SW 1271 (cell line): Measurements from ENCODE around the gene LEPROT.

ENCODE experiments used
- DNase-seq, 2 experiments: peaks; one replicate each; lab custom pipeline; 2025; lab: John Stamatoyannopoulos, UW

LEPROT gene

DNA sequence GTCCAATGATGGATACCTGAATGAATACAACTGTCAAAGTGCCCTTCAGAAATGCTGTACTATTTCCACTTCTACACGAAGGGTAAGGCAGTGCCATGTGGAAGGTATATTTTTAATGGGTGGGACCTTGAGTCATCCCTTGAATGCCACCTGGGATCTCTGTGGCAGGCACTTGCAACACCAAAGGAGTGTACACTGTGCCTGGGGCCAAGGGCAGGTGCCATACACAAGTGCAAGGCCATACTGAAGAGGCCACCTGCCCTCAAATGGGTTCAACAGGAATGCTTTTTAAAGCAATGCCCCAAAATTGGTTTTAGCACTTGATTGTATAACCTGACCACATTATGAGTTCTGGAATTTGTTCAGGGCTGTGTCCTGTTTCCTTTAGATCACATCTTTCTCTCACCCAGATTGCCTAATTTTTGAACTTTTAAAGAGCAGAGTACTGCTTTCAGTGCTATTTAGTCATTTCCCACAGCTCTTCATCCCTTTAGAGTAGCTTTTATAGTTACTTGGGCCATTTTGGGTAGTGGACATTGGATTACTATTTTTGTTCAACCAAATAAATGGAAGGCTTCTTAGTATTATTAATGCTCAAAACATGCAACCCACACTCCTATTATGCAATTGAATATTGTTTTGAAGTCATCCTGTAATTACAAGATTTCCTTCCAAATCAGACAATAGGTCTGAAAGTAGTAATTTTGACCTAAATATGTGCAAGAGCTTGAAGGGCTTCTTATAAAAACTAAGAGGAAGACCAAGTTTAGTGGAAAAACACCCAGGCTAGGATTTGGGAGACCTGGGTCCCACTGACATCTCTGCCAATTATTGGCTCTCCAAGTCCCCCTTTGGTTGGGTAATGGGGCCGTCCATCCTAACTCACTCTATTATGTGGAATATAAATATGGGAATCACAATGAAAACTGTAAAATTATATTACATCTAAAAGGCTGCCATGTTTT, 57.2 kb downstream of the LEPROT start:
- DNase-seq: no peak

- DNase-seq: no peak
These were observed 58.0 kb downstream of the LEPROT start for GRCh38 chr1:65478379-65479026.

DNA sequence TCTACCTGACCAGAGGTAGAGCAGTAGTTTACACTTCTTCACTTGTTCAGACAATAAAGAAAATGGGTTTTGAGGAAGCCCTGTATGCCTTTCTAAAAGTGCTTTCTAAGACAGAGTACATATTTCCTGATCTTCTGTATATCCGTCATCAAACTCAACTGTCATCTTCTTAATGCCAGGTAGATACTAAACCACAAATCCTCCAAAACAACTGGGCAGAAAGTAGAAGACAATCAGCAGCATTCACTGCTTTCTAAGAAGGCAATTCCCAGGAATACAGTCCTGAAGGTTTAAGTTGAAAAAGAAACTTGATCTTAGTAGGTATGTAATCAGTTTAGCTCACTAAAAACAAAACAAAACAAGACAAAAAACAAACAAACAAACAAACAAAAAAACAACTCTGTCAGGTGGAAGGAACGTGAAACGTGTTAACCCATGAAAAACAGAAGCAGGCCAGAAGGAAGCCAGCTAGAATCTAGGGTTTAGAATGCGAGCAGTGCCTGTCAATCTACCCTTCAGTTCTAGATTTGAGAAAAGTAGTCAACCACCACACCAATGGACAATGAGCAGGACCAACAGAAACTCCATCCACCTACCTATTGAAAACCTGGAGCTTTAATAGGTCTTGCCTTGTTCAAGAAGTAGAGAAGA, 59.2 kb downstream of the LEPROT start:
- no peak for DNase-seq

DNA sequence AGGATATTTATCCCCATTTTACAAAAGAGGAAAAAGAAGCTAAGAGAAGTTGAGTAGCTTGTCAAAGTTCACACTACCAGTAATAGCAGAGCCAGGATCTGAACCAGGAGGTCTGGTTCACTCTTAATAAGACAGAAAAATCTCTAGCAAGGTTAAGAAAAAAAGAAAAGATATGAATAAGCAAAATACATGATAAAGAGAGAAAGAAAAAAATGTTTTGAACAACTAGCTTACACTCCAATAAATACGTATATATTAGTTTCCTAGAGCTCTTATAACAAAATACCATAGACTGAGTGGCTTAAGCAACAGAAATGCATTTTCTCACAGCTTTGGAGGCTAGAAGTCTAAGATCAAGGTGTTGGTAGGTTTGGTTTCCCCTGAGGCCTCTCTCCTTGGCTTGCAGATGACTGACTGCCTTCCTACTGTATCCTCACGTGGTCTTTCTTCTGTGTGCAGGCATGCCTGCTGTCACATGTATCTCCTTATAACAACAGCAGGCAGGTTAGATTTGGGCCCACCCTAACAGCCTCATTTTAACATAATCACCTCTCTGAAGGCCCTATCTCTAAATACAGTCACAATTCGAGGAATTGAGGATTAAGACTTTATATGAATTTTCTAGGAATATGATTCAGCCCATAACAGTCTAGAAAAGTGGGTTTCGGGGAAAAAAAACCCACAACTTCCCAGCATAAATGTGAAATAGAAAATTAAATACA, 60.4 kb downstream of the LEPROT start:
- no peak for DNase-seq

GRCh38 chr1:65483993-65484754, 63.7 kb downstream of the LEPROT start:
- DNase-seq: no peak
